ENCODE measurements around the gene STXBP6. TPM values are rescaled to one million over a fixed set of nuclear protein-coding genes. Genes with fewer than 3 reads are reported as not detected.
A peak's percentile ranks its signal among the peaks of the same experiment; 100 is the strongest.

STXBP6 gene
- total and polyA plus RNA-seq, 2 of the 13 experiments (the other 11 are each of a cell fraction or from before 2014, with no cell fraction given), result 35.3 to 42.8 TPM

- TF ChIP-seq PRDM10 (CRISPR knock-in tag; IDR thresholded peaks at IDR 0.05; ENCODE audit: low read depth) (no peak), ZNF317 (CRISPR knock-in tag; IDR thresholded peaks at IDR 0.05) (no peak), TOE1 (CRISPR knock-in tag; IDR thresholded peaks at IDR 0.05) (no peak), ZNF609 (CRISPR knock-in tag; IDR thresholded peaks at IDR 0.05; ENCODE audit: borderline replicate concordance) (no peak; the same call in 1 of the 2 replicates), HOXA9 (CRISPR knock-in tag; IDR thresholded peaks at IDR 0.05; ENCODE audit: borderline replicate concordance) (no peak), PHF21A (CRISPR knock-in tag; IDR thresholded peaks at IDR 0.05) (no peak), LBX2 (CRISPR knock-in tag; IDR thresholded peaks at IDR 0.05; ENCODE audit: borderline replicate concordance) (no peak), REL (CRISPR knock-in tag; conservative IDR thresholded peaks at IDR 0.05) (no peak), ZNF235 (CRISPR knock-in tag; IDR thresholded peaks at IDR 0.05; ENCODE audit: borderline replicate concordance) (no peak), MIER3 (CRISPR knock-in tag; IDR thresholded peaks at IDR 0.05; ENCODE audit: borderline replicate concordance) (peak; percentile 70; the same call in 1 of the 2 replicates), ZNF589 (CRISPR knock-in tag; conservative IDR thresholded peaks at IDR 0.05) (no peak), ZBTB4 (CRISPR knock-in tag; IDR thresholded peaks at IDR 0.05; ENCODE audit: borderline replicate concordance) (no peak), SIX4 (CRISPR knock-in tag; IDR thresholded peaks at IDR 0.05) (0 out of 2 replicates have a peak, but pooled peaks have one; percentile 68), ZNF552 (CRISPR knock-in tag; IDR thresholded peaks at IDR 0.05; ENCODE audit: borderline replicate concordance) (no peak)
Observed at GRCh38 chr14:24874514-24875202, 175.3 kb downstream of the STXBP6 start (continued).

All from HepG2 (cell line).